GM23338 (cell line): ENCODE data around the gene CACNA1B.

ENCODE experiments used
- CREB1 ChIP-seq: fragments of 250-450 bp; sonication (Bioruptor Pico); IDR thresholded peaks from 2 replicates; pipeline ENCODE4 v1.5.0; 2020; ENCODE audit warnings: low read depth, mild to moderate bottlenecking, moderate library complexity
- CTCF ChIP-seq, 2 experiments: fragments of 200-600 bp in 1 of 2; sonication (generic) in 1 of 2; conservative IDR thresholded peaks; 2 replicates each; pipeline versions ENCODE4 v1.5.1 to v1.6.1; 2016 to 2017; ENCODE audit warnings: antibody characterized with exemption in 2 of 2, low read depth in 2 of 2, mild to moderate bottlenecking in 2 of 2, moderate library complexity in 1 of 2
- EZH2 ChIP-seq: fragments of 200-600 bp; sonication (generic); IDR thresholded peaks from one replicate; pipeline ENCODE4 v1.8.0; 2017; ENCODE audit warnings: antibody characterized with exemption, mild to moderate bottlenecking, low read depth; ENCODE audit not compliant: unreplicated experiment
- EZH2phosphoT487 ChIP-seq: fragments of 200-600 bp; sonication (generic); IDR thresholded peaks from one replicate; pipeline ENCODE4 v1.8.1; 2018; ENCODE audit warnings: antibody characterized with exemption; ENCODE audit not compliant: unreplicated experiment
- NANOG ChIP-seq: IDR thresholded peaks from 2 replicates; pipeline ENCODE4 v1.6.1; 2016; ENCODE audit warnings: antibody characterized with exemption, borderline replicate concordance
- POLR2AphosphoS5 ChIP-seq: IDR thresholded peaks from 2 replicates; pipeline ENCODE4 v1.6.1; 2016; ENCODE audit warnings: antibody characterized with exemption, low read depth
- REST ChIP-seq: IDR thresholded peaks from one replicate; pipeline ENCODE4 v1.6.1; 2018; ENCODE audit warnings: antibody characterized with exemption; ENCODE audit not compliant: unreplicated experiment
- TF ChIP-seq, protein P1 (sequence below): fragments of 250-450 bp; sonication (Bioruptor Pico); IDR thresholded peaks from 2 replicates; pipeline ENCODE4 v1.5.0; 2020; ENCODE audit warnings: mild to moderate bottlenecking, moderate library complexity

GRCh38 chr9:138085568-138085967 lies 208.0 kb downstream of the CACNA1B start:
- TF ChIP-seq REST, result no peak
- TF ChIP-seq EZH2, result no peak
- TF ChIP-seq POLR2AphosphoS5, result no peak
- TF ChIP-seq CTCF (conservative IDR thresholded peaks at IDR 0.05; ENCODE audit: low read depth in 2 of 2), result no peak
- TF ChIP-seq NANOG, result no peak
- no peak for TF ChIP-seq EZH2phosphoT487
- no peak for TF ChIP-seq CREB1 (CRISPR knock-in tag)
- TF ChIP-seq, protein P1, sequence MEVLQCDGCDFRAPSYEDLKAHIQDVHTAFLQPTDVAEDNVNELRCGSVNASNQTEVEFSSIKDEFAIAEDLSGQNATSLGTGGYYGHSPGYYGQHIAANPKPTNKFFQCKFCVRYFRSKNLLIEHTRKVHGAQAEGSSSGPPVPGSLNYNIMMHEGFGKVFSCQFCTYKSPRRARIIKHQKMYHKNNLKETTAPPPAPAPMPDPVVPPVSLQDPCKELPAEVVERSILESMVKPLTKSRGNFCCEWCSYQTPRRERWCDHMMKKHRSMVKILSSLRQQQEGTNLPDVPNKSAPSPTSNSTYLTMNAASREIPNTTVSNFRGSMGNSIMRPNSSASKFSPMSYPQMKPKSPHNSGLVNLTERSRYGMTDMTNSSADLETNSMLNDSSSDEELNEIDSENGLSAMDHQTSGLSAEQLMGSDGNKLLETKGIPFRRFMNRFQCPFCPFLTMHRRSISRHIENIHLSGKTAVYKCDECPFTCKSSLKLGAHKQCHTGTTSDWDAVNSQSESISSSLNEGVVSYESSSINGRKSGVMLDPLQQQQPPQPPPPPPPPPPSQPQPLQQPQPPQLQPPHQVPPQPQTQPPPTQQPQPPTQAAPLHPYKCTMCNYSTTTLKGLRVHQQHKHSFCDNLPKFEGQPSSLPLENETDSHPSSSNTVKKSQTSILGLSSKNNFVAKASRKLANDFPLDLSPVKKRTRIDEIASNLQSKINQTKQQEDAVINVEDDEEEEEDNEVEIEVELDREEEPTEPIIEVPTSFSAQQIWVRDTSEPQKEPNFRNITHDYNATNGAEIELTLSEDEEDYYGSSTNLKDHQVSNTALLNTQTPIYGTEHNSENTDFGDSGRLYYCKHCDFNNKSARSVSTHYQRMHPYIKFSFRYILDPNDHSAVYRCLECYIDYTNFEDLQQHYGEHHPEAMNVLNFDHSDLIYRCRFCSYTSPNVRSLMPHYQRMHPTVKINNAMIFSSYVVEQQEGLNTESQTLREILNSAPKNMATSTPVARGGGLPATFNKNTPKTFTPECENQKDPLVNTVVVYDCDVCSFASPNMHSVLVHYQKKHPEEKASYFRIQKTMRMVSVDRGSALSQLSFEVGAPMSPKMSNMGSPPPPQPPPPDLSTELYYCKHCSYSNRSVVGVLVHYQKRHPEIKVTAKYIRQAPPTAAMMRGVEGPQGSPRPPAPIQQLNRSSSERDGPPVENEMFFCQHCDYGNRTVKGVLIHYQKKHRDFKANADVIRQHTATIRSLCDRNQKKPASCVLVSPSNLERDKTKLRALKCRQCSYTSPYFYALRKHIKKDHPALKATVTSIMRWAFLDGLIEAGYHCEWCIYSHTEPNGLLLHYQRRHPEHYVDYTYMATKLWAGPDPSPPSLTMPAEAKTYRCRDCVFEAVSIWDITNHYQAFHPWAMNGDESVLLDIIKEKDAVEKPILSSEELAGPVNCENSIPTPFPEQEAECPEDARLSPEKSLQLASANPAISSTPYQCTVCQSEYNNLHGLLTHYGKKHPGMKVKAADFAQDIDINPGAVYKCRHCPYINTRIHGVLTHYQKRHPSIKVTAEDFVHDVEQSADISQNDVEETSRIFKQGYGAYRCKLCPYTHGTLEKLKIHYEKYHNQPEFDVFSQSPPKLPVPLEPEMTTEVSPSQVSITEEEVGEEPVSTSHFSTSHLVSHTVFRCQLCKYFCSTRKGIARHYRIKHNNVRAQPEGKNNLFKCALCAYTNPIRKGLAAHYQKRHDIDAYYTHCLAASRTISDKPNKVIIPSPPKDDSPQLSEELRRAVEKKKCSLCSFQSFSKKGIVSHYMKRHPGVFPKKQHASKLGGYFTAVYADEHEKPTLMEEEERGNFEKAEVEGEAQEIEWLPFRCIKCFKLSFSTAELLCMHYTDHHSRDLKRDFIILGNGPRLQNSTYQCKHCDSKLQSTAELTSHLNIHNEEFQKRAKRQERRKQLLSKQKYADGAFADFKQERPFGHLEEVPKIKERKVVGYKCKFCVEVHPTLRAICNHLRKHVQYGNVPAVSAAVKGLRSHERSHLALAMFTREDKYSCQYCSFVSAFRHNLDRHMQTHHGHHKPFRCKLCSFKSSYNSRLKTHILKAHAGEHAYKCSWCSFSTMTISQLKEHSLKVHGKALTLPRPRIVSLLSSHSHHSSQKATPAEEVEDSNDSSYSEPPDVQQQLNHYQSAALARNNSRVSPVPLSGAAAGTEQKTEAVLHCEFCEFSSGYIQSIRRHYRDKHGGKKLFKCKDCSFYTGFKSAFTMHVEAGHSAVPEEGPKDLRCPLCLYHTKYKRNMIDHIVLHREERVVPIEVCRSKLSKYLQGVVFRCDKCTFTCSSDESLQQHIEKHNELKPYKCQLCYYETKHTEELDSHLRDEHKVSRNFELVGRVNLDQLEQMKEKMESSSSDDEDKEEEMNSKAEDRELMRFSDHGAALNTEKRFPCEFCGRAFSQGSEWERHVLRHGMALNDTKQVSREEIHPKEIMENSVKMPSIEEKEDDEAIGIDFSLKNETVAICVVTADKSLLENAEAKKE (CRISPR knock-in tag), result no peak
